Tibial nerve (tissue), 4 donors: ENCODE results near the gene PRKG1. TPM values are rescaled to one million over a fixed set of nuclear protein-coding genes. Genes with fewer than 3 reads are reported as not detected.

Experiments used
- DNase-seq, 2 donors: peaks; one replicate each; pipeline ENCODE4 v3.0.0-alpha.2; 2019; ENCODE audit warnings: low spot score in 2 of 2
- H3K27ac ChIP-seq, 4 donors: fragments of 200-600 bp; sonication (generic) in 3 of 4; one replicate each; pipeline ENCODE4 v1.5.1; 2017 to 2019; ENCODE audit warnings: mild to moderate bottlenecking in 1 of 4
- H3K27me3 ChIP-seq, 2 donors: fragments of 200-600 bp; sonication (generic) in 1 of 2; one replicate each; pipeline versions ENCODE4 v1.5.1 to v1.6.0; 2017 to 2019
- H3K36me3 ChIP-seq, 3 donors: fragments of 200-600 bp; sonication (generic); one replicate each; pipeline ENCODE4 v1.5.1; 2018 to 2019
- H3K4me1 ChIP-seq, 4 donors: fragments of 200-600 bp; sonication (generic) in 3 of 4; one replicate each; pipeline ENCODE4 v1.5.1; 2017 to 2019
- H3K4me3 ChIP-seq, 4 donors: fragments of 200-600 bp; sonication (generic) in 3 of 4; one replicate each; pipeline ENCODE4 v1.5.1; 2017 to 2019; ENCODE audit warnings: mild to moderate bottlenecking in 1 of 4, moderate library complexity in 1 of 4
- H3K9me3 ChIP-seq, 4 donors: fragments of 200-600 bp; sonication (generic) in 3 of 4; one replicate each; pipeline ENCODE4 v1.5.1; 2017 to 2019
- EP300 ChIP-seq, 2 donors: sonication (generic); formaldehyde crosslinking; IDR thresholded peaks; one replicate each; pipeline ENCODE4 v1.6.1; 2017; ENCODE audit warnings: antibody characterized with exemption in 2 of 2, mild to moderate bottlenecking in 1 of 2
- POLR2A ChIP-seq, 2 donors: fragments of 450-650 bp; IDR thresholded peaks; one replicate each; pipeline ENCODE4 v1.6.1; 2017; ENCODE audit warnings: antibody characterized with exemption in 2 of 2, mild to moderate bottlenecking in 2 of 2, moderate library complexity in 2 of 2
- WGBS, 2 donors: methylation state at CpG; one replicate each; pipeline ENCODE4 v1.1.5; 2018; 5-methylcytosine and 5-hydroxymethylcytosine counted together
- total RNA-seq, 4 donors: library from RNA; depleted of rRNA; stranded (reverse); fragments of >200 nt; gene quantifications; one replicate each; pipeline ENCODE4 v1.1.0, GENCODE V29; 2016
- TF ChIP-seq, protein P1 (sequence below), 5 experiments: fragments of 200-600 bp in 3 of 5; fragments of 450-650 bp in 2 of 5; sonication (generic) in 3 of 5; IDR thresholded peaks; one replicate each; pipeline ENCODE4 v1.5.1; 2016 to 2019; ENCODE audit warnings: antibody characterized with exemption in 5 of 5, mild to moderate bottlenecking in 3 of 5, moderate library complexity in 2 of 5

PRKG1 gene
- total RNA-seq, 4 donors from 2014 or later = 8.7 to 35.0 (median 14.8) TPM

DNA sequence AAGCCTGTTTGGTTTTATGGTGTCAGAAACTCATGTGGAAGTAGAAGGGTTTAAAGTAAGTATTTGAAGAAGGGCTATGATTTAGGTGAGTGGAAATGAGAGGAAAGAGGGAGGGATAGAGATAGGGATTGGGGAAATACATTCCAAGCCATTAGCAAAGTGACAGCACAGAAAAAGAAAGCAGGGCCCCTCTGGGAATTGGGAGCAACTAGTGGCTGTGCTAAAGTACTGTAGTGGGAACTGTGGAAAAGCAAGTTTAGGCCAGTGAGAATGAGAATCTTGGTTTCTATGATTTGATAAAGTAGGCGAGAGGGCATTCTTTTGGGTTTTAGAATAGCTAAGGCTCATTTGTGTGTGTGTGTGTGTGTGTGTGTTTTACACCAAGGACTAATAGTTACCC is 5.0 kb downstream of the PRKG1 start:
- no peak overlapping the region for H3K4me3 ChIP-seq
- peaks cover 0 to 10% (median 5%) of the 10 kb centered on the region in 4 donors for H3K4me1 ChIP-seq
- H3K27ac ChIP-seq = no peak overlapping the region
- DNase-seq = no peak
- 62 to 74% methylated on average over 1 of the region's 1 CpG for WGBS, 2 donors
- TF ChIP-seq, protein P1, sequence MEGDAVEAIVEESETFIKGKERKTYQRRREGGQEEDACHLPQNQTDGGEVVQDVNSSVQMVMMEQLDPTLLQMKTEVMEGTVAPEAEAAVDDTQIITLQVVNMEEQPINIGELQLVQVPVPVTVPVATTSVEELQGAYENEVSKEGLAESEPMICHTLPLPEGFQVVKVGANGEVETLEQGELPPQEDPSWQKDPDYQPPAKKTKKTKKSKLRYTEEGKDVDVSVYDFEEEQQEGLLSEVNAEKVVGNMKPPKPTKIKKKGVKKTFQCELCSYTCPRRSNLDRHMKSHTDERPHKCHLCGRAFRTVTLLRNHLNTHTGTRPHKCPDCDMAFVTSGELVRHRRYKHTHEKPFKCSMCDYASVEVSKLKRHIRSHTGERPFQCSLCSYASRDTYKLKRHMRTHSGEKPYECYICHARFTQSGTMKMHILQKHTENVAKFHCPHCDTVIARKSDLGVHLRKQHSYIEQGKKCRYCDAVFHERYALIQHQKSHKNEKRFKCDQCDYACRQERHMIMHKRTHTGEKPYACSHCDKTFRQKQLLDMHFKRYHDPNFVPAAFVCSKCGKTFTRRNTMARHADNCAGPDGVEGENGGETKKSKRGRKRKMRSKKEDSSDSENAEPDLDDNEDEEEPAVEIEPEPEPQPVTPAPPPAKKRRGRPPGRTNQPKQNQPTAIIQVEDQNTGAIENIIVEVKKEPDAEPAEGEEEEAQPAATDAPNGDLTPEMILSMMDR (IDR thresholded peaks at IDR 0.05) = no peak
- TF ChIP-seq EP300 (IDR thresholded peaks at IDR 0.05) = no peak
- no peak for TF ChIP-seq POLR2A (IDR thresholded peaks at IDR 0.05)
- no peaks in the 10 kb centered on the region for H3K9me3 ChIP-seq
- H3K36me3 ChIP-seq = no peaks in the 10 kb centered on the region
- H3K27me3 ChIP-seq = no peaks in the 10 kb centered on the region

DNA sequence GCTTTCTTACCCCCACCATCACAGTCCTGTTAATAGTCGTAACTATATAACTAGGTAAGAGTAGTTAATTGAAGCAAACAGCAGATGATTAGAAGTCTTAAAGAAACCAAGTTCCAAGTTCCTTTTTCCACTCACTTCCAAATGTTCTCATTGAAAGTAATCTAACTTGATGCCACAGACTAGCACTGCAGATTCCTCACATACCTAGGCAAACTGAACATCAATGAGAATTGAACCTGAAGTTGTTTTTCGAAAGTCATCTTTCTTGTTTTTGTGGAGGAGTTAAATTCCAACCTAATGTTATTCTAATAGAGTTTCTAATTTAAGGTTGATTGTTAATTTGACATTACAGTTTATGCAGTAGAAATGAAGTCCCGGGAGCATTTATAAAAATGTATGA is 5.5 kb downstream of the PRKG1 start:
- H3K27ac ChIP-seq = no peak overlapping the region
- TF ChIP-seq, protein P1 (IDR thresholded peaks at IDR 0.05) = no peak
- TF ChIP-seq POLR2A (IDR thresholded peaks at IDR 0.05) (no peak), EP300 (IDR thresholded peaks at IDR 0.05) (no peak)
- H3K27me3 ChIP-seq = no peaks in the 10 kb centered on the region
- no peak for DNase-seq
- H3K9me3 ChIP-seq = no peaks in the 10 kb centered on the region
- H3K4me3 ChIP-seq = no peak overlapping the region
- WGBS, 2 donors = 77 to 78% methylated on average over 3 of the region's 3 CpGs
- H3K4me1 ChIP-seq = peaks cover 0 to 8% (median 3%) of the 10 kb centered on the region in 4 donors
- no peaks in the 10 kb centered on the region for H3K36me3 ChIP-seq

DNA sequence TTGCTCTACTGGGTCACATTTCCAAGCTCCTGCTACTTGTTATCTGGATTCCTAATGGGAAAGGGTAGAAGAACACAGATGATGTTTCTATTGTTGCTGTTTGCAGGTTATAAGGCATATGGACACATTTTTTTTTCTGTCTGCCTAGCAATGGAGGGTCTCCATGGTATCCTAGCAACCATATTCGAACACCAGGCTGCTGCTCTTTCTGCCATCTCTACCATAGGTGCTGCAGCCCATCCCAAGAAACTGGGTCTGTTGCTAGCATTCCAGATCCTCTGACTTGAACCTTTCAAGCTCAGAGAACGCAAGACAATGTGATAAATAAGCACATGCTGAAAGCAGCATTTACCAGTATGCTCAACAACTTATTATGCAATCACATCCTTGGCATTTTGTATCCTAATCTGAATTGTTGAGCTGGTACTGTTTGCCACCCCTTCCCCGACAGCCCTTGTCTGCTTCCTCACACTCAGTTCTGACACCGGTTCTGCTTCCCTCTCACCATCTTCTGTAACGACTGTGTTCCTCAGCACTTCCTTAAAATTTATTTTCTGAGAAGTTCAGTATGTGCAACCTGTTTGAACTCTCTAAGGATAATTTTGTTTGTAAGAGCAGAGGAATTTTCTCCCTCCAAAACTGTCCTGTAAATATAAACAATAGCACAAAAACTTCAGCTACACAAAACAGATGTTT is 6.2 kb downstream of the PRKG1 start:
- Histone ChIP-seq H3K4me3 (no peak overlapping the region), H3K36me3 (no peaks in the 10 kb centered on the region), H3K27me3 (no peaks in the 10 kb centered on the region), H3K4me1 (peaks cover 0 to 3% (median under 1%) of the 10 kb centered on the region in 4 donors), H3K9me3 (no peaks in the 10 kb centered on the region), H3K27ac (no peak overlapping the region)
- no peak for DNase-seq
- TF ChIP-seq, protein P1 (IDR thresholded peaks at IDR 0.05) = no peak
- TF ChIP-seq EP300 (IDR thresholded peaks at IDR 0.05) (no peak), POLR2A (IDR thresholded peaks at IDR 0.05) (no peak)
- WGBS, 2 donors = 59 to 66% methylated on average over 5 of the region's 5 CpGs

DNA sequence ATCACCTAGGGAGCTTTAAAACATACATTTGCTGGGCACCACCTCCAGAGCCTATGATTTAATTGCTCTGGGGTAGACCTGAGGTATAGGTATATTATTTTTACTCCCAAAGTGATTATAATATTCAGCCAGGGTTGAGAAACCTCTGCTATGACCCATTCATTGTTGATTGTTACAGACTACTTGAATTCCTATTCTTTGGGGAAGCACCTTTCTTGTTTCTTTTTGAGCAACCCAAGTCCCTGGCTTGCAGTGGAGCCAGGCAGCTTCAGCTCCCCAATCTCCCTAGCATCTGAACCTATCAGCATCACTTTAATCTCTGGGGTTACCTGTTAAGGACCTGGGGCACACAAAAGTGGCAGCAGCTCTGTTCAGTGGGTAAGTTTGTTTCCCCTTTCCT is 8.6 kb downstream of the PRKG1 start:
- Histone ChIP-seq H3K9me3 (no peaks in the 10 kb centered on the region), H3K4me1 (peaks cover 0 to 3% (median 0%) of the 10 kb centered on the region in 4 donors), H3K4me3 (no peak overlapping the region), H3K36me3 (no peaks in the 10 kb centered on the region), H3K27ac (peak overlapping the region in 1 of 4 donors; percentile 8), H3K27me3 (no peaks in the 10 kb centered on the region)
- TF ChIP-seq POLR2A (IDR thresholded peaks at IDR 0.05) = no peak
- TF ChIP-seq, protein P1 (IDR thresholded peaks at IDR 0.05) = no peak
- TF ChIP-seq EP300 (IDR thresholded peaks at IDR 0.05) = no peak
- DNase-seq = no peak

DNA sequence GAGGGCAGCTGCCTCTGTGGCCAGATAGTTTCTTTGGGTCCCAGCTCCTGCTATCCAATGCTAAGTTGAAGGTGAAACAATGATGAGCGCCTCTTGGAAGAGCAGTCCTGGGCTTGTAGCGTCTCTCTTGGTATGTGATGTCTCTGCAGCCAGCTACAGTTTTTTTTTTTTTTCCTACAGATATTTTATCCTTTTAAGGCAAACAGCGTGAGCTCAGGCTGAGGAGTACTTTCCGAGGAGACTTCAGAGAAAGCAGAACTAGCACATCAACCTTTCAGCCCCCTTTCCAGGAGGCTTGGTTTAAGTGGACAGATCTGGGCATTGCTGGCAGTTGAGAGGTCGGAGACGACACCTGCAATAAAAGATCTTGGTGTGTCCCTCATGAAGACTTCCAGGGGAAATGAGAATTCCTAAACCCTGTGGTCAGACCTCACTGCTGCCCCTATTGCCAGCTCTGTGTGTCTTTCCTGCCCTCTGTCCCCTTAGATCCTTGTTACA is 9.1 kb downstream of the PRKG1 start:
- Histone ChIP-seq H3K4me3 (no peak overlapping the region), H3K27ac (peak overlapping the region in 1 of 4 donors; percentile 11), H3K27me3 (no peaks in the 10 kb centered on the region), H3K9me3 (no peaks in the 10 kb centered on the region), H3K4me1 (peaks cover 0 to 3% (median 0%) of the 10 kb centered on the region in 4 donors), H3K36me3 (no peaks in the 10 kb centered on the region)
- WGBS, 2 donors = 49 to 50% methylated on average over 6 of the region's 6 CpGs
- DNase-seq = no peak
- TF ChIP-seq EP300 (IDR thresholded peaks at IDR 0.05) (no peak), POLR2A (IDR thresholded peaks at IDR 0.05) (no peak)
- TF ChIP-seq, protein P1 (IDR thresholded peaks at IDR 0.05) = no peak
